Neuronal stem cell (in vitro differentiated cells): ENCODE measurements around the gene KBTBD12.
"Not testable (repeated sequence)": the region's sequence is repeated elsewhere in the genome, so short reads cannot be mapped to it uniquely, and the experiment has no call there.

ENCODE experiments used
- DNase-seq: peaks from one replicate; pipeline ENCODE4 v3.0.0-alpha.2; 2013; ENCODE audit warnings: low spot score
- H2AFZ ChIP-seq: one replicate; pipeline ENCODE4 v1.6.1; 2013; ENCODE audit warnings: mild to moderate bottlenecking, low read length, inconsistent platforms
- H2AK5ac ChIP-seq: 2 replicates; pipeline ENCODE4 v1.6.1; 2013; ENCODE audit warnings: low read depth, mild to moderate bottlenecking, inconsistent platforms, low read length, moderate library complexity, mixed read lengths
- H2BK120ac ChIP-seq: 2 replicates; pipeline ENCODE4 v1.6.1; 2013; ENCODE audit warnings: low read depth, mild to moderate bottlenecking, inconsistent platforms, low read length, moderate library complexity, mixed read lengths
- H2BK12ac ChIP-seq: one replicate; pipeline ENCODE4 v1.6.1; 2013; ENCODE audit warnings: low read length, inconsistent platforms
- H2BK15ac ChIP-seq: 2 replicates; pipeline ENCODE4 v1.6.1; 2013; ENCODE audit warnings: mild to moderate bottlenecking, low read length, inconsistent platforms, mixed read lengths
- H2BK5ac ChIP-seq: one replicate; pipeline ENCODE4 v1.6.1; 2013; ENCODE audit warnings: inconsistent platforms, mild to moderate bottlenecking, low read length, moderate library complexity
- H3K14ac ChIP-seq: one replicate; pipeline ENCODE4 v1.6.1; 2013; ENCODE audit warnings: low read length, inconsistent platforms
- H3K18ac ChIP-seq: 2 replicates; pipeline ENCODE4 v1.6.1; 2013; ENCODE audit warnings: low read length, inconsistent platforms
- H3K23ac ChIP-seq: 2 replicates; pipeline ENCODE4 v1.6.1; 2013; ENCODE audit warnings: low read depth, mild to moderate bottlenecking, mixed read lengths, low read length, inconsistent platforms; ENCODE audit not compliant: poor library complexity
- H3K27ac ChIP-seq: replicated peaks from 3 replicates; pipeline ENCODE4 v1.5.1; 2013; ENCODE audit warnings: low read length, inconsistent platforms
- H3K27me3 ChIP-seq, 3 experiments: 2 replicates each; pipeline ENCODE4 v1.6.1; 2013; ENCODE audit warnings: low read length in 3 of 3, mild to moderate bottlenecking in 2 of 3, inconsistent platforms in 1 of 3, low read depth in 1 of 3, mixed read lengths in 1 of 3, moderate library complexity in 1 of 3; ENCODE audit not compliant: control insufficient read depth in 3 of 3, insufficient read depth in 3 of 3
- H3K36me3 ChIP-seq, 2 donors: replicated peaks in 1 of 2; 2 replicates each; pipeline ENCODE4 v1.6.1; 2013; ENCODE audit warnings: low read length in 2 of 2; ENCODE audit not compliant: control insufficient read depth in 2 of 2, insufficient read depth in 2 of 2
- H3K4ac ChIP-seq: 2 replicates; pipeline ENCODE4 v1.6.1; 2013; ENCODE audit warnings: inconsistent platforms, mild to moderate bottlenecking, low read length, moderate library complexity
- H3K4me1 ChIP-seq, 2 donors: 1 replicate in 1 of 2; 2 replicates in 1 of 2; pipeline ENCODE4 v1.6.1; 2013; ENCODE audit warnings: low read length in 2 of 2, low read depth in 1 of 2; ENCODE audit not compliant: control insufficient read depth in 2 of 2, insufficient read depth in 1 of 2
- H3K4me2 ChIP-seq: one replicate; pipeline ENCODE4 v1.6.1; 2013; ENCODE audit warnings: mild to moderate bottlenecking, low read length, inconsistent platforms; ENCODE audit not compliant: insufficient read depth, poor library complexity, severe bottlenecking
- H3K4me3 ChIP-seq, 2 donors: 2 replicates each; pipeline ENCODE4 v1.5.1; 2013; ENCODE audit warnings: low read length in 2 of 2, mild to moderate bottlenecking in 2 of 2, inconsistent platforms in 1 of 2, moderate library complexity in 1 of 2
- H3K79me1 ChIP-seq: one replicate; pipeline ENCODE4 v1.6.1; 2013; ENCODE audit warnings: low read depth, mild to moderate bottlenecking, inconsistent platforms, low read length, moderate library complexity
- H3K9ac ChIP-seq: one replicate; pipeline ENCODE4 v1.6.1; 2013; ENCODE audit warnings: mild to moderate bottlenecking, low read depth, low read length, inconsistent platforms; ENCODE audit not compliant: poor library complexity
- H3K9me3 ChIP-seq, 2 donors: replicated peaks in 1 of 2; 2 replicates each; pipeline versions ENCODE3 to v1.6.1; 2013; ENCODE audit warnings: low read length in 2 of 2, mild to moderate bottlenecking in 2 of 2, inconsistent platforms in 1 of 2, low read depth in 1 of 2, mixed read lengths in 1 of 2, moderate library complexity in 1 of 2; ENCODE audit not compliant: control insufficient read depth in 2 of 2, insufficient read depth in 1 of 2
- H4K8ac ChIP-seq: one replicate; pipeline ENCODE4 v1.6.1; 2013; ENCODE audit warnings: low read depth, mild to moderate bottlenecking, inconsistent platforms, low read length, moderate library complexity
- H4K91ac ChIP-seq: one replicate; pipeline ENCODE4 v1.6.1; 2013; ENCODE audit warnings: low read length, low read depth, mild to moderate bottlenecking, inconsistent platforms; ENCODE audit not compliant: poor library complexity
- WGBS, 2 donors: extraction: QIAGEN DNeasy Blood & Tissue Kit; methylation state at CpG; one replicate each; pipeline ENCODE4 v1.1.7; 2013; ENCODE audit warnings: missing lambda C conversion rate in 2 of 2, mixed read lengths in 1 of 2; ENCODE audit not compliant: insufficient read length in 2 of 2, insufficient replicate concordance in 1 of 2; ENCODE audit errors: extremely low coverage in 2 of 2; 5-methylcytosine and 5-hydroxymethylcytosine counted together

Gene KBTBD12

DNA sequence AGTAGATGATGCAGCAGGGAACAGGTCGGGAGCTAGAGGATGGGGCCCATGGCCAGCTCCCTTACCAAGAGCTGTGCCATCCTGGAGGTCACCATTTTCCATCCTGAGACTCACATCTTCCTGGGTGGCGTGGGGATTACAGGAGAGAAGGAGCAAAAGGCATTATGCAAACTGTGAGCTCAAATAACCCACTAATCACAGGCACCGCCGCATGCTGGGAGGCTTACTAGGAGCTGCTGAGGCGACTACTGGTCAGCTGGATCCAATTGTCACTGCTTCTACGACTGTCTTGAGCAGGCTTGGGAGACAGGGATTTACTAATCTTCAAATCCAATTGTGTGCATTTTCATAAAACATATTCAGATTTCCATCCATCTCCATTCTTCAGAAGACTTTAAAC, 12.5 kb upstream of the KBTBD12 start:
- Histone ChIP-seq H3K18ac (no peak overlapping the region), H3K36me3 (no peaks in the 10 kb centered on the region), H2BK120ac (no peak overlapping the region), H3K4me3 (no peak overlapping the region), H3K9ac (no peak overlapping the region), H2AFZ (no peak overlapping the region), H3K27ac (no peak overlapping the region), H3K4me2 (no peak overlapping the region), H3K27me3 (peaks cover 0 to 4% (median 0%) of the 10 kb centered on the region in 3 experiments), H3K4ac (no peak overlapping the region), H2BK12ac (no peak overlapping the region), H3K4me1 (no peaks in the 10 kb centered on the region), H3K79me1 (no peaks in the 10 kb centered on the region), H2AK5ac (no peak overlapping the region), H4K8ac (no peak overlapping the region), H3K23ac (no peak overlapping the region), H4K91ac (no peak overlapping the region), H3K9me3 (no peaks in the 10 kb centered on the region), H3K14ac (no peak overlapping the region), H2BK5ac (no peak overlapping the region), H2BK15ac (no peak overlapping the region)
- WGBS, 2 donors = no CpG with 5 or more reads among the region's 6 CpGs
- DNase-seq = no peak

GRCh38 chr3:127903611-127904375, 11.2 kb upstream of the KBTBD12 start:
- Histone ChIP-seq H3K14ac (no peak overlapping the region), H3K4ac (no peak overlapping the region), H3K9me3 (no peaks in the 10 kb centered on the region), H3K27ac (no peak overlapping the region), H3K4me1 (no peaks in the 10 kb centered on the region), H3K27me3 (peaks cover 0 to 4% (median 0%) of the 10 kb centered on the region in 3 experiments), H2BK15ac (no peak overlapping the region), H4K8ac (no peak overlapping the region), H4K91ac (no peak overlapping the region), H3K9ac (no peak overlapping the region), H3K36me3 (no peaks in the 10 kb centered on the region), H2AFZ (no peak overlapping the region), H3K79me1 (no peaks in the 10 kb centered on the region), H2BK12ac (no peak overlapping the region), H3K4me2 (no peak overlapping the region), H3K4me3 (no peak overlapping the region), H2BK120ac (no peak overlapping the region), H2BK5ac (no peak overlapping the region), H2AK5ac (no peak overlapping the region), H3K23ac (no peak overlapping the region), H3K18ac (no peak overlapping the region)
- no CpG with 5 or more reads among the region's 6 CpGs for WGBS, 2 donors
- DNase-seq = no peak

DNA sequence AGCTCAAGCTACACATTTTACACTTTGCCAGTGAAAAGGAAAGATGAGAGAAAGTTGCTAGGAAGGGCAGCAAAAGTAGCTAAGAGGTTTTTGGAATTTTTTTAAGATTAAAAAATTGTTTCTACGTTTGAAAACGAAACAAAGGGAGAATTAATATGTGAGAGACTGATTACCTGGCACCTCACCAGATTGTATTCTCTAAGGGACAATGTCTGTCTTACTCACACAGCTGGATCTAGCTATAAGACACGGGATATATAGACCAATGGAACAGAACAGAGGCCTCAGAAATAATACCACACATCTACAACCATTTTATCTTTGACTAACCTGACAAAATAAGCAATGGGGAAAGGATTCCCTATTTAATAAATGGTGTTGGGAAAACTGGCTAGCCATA, 9.5 kb upstream of the KBTBD12 start:
- Histone ChIP-seq H2BK15ac (no peak overlapping the region), H3K4me2 (no peak overlapping the region), H3K79me1 (no peaks in the 10 kb centered on the region), H4K91ac (no peak overlapping the region), H2BK120ac (no peak overlapping the region), H3K18ac (no peak overlapping the region), H3K14ac (no peak overlapping the region), H3K27me3 (no peaks in the 10 kb centered on the region), H3K36me3 (no peaks in the 10 kb centered on the region), H2AFZ (no peak overlapping the region), H2BK12ac (no peak overlapping the region), H2AK5ac (no peak overlapping the region), H4K8ac (no peak overlapping the region), H3K4ac (no peak overlapping the region), H3K4me1 (no peaks in the 10 kb centered on the region), H3K9ac (no peak overlapping the region), H3K4me3 (no peak overlapping the region), H3K23ac (no peak overlapping the region), H3K27ac (no peak overlapping the region), H2BK5ac (no peak overlapping the region), H3K9me3 (no peaks in the 10 kb centered on the region)
- WGBS, 2 donors = 100% methylated on average over 2 of the region's 3 CpGs; no CpG with 5 or more reads in 1 of the 2 donors
- no peak for DNase-seq

DNA sequence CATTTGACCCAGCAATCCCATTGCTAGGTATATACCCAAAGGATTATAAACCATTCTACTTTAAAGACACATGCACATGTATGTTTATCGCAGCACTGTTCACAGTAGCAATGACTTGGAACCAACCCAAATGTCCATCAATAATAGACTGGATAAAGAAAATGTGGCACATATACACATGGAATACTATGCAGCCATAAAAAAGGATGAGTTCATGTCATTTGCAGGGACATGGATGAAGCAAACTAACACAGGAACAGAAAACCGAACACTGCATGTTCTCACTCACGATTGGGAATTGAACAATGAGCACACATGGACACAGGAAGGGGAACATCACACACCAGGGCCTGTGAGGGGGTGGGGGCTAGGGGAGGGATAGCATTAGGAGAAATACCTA, 8.4 kb upstream of the KBTBD12 start:
- not testable (repeated sequence) for H2BK5ac ChIP-seq, H3K27me3 ChIP-seq, H2BK120ac ChIP-seq, H3K4me2 ChIP-seq, H3K14ac ChIP-seq, H3K18ac ChIP-seq, H3K4ac ChIP-seq, H3K9ac ChIP-seq, H2AK5ac ChIP-seq, H3K27ac ChIP-seq, H3K4me3 ChIP-seq, H4K8ac ChIP-seq, DNase-seq, H2BK12ac ChIP-seq, H3K4me1 ChIP-seq, H2BK15ac ChIP-seq, H2AFZ ChIP-seq, H3K23ac ChIP-seq, H3K79me1 ChIP-seq, H3K36me3 ChIP-seq, H4K91ac ChIP-seq, H3K9me3 ChIP-seq
- no CpG with 5 or more reads among the region's 3 CpGs for WGBS, 2 donors
